H1 (cell line): ENCODE data around the gene LRRIQ4. TPM values are rescaled to one million over a fixed set of nuclear protein-coding genes. Genes with fewer than 3 reads are reported as not detected.

ENCODE experiments used
- FOSL1 ChIP-seq: IDR thresholded peaks from 2 replicates; pipeline ENCODE4 v1.6.1; 2011; ENCODE audit warnings: mild to moderate bottlenecking, low read depth, low read length, moderate library complexity; ENCODE audit not compliant: insufficient read depth
- JUND ChIP-seq: IDR thresholded peaks from 2 replicates; pipeline ENCODE4 v1.6.1; 2011; ENCODE audit warnings: mild to moderate bottlenecking, improper control_type of control experiment, low read length
- POLR2A ChIP-seq, 2 experiments: IDR thresholded peaks; 1 replicate in 1 of 2; 2 replicates in 1 of 2; pipeline ENCODE4 v1.6.1; 2011; ENCODE audit warnings: low read depth in 2 of 2, low read length in 2 of 2, mild to moderate bottlenecking in 2 of 2; ENCODE audit errors: control extremely low read depth in 1 of 2
- TCF12 ChIP-seq: IDR thresholded peaks from 2 replicates; pipeline ENCODE4 v1.6.1; 2011; ENCODE audit warnings: low read depth, mild to moderate bottlenecking, low read length
- TEAD4 ChIP-seq: IDR thresholded peaks from 2 replicates; pipeline ENCODE4 v1.6.1; 2012; ENCODE audit warnings: low read depth, low read length, inconsistent platforms, mixed read lengths
- polyA plus RNA-seq, 7 experiments: library from polyadenylated mRNA; depleted of rRNA in 3 of 7; stranded (reverse) in 5 of 7; unstranded in 2 of 7; fragments of >200 nt in 5 of 7; fragments of 200-250 nt in 2 of 7; gene quantifications; 1 replicate in 5 of 7; 2 replicates in 1 of 7; 4 replicates in 1 of 7; pipeline versions ENCODE4 v1.2.1 to v1.2.3, GENCODE V29; 2011 to 2013; ENCODE audit warnings: missing spikeins in 2 of 7, mixed read lengths in 2 of 7
- total RNA-seq: library from RNA; stranded (reverse); fragmentation: NEBNext Ultra II Directional; extraction: Animal tissue kit (Norgen Biotek cat#: 25700); gene quantifications from 2 replicates; pipeline ENCODE4 v1.2.1, GENCODE V29; 2021

Gene LRRIQ4
- total and polyA plus RNA-seq, 2 of the 8 experiments (the other 6 are each of a cell fraction or from before 2014, with no cell fraction given) = 0.08 TPM; not detected in 1

DNA sequence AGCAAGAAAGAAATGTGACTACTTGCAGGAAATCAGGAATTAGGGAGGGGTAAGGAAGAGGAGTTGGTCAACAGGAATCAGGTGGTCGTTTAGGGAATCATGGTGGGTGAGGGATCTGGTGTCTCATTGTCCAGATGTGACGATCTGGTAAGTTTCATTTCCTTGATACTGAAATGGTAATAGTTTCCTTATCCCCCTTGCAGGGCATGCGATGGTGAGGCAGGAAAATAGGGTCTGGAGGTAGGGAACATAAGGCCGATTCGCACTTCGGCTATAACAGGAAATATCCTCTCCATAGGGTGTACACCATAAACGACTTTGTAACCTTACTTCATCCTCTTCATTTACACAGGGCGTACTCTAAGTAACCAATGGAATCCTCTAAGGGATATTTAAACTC is 608 bp downstream of the LRRIQ4 start (continued):
- TF ChIP-seq FOSL1 (no peak), TCF12 (no peak), JUND (no peak), POLR2A (IDR thresholded peaks at IDR 0.05; ENCODE audit: control extremely low read depth in 1 of 2, low read depth in 2 of 2, low read length in 2 of 2) (no peak), TEAD4 (no peak)
